Measurements from ENCODE around the gene OIP5.
"Not testable (repeated sequence)": the region's sequence is repeated elsewhere in the genome, so short reads cannot be mapped to it uniquely, and the experiment has no call there.

Gene OIP5

GRCh38 chr15:41332194-41333025 lies at the start of gene OIP5, which contains the start of gene NUSAP1:
OIP5 (minus strand) TSS chr15:41332591; CDS start chr15:41332561, 30 bp downstream.
NUSAP1 (plus strand) TSS chr15:41332881; CDS start chr15:41332958, 77 bp downstream.
- DNase-seq: peak; percentile 75 to 99

- DNase-seq: no peak
Measured at GRCh38 chr15:41377978-41378377, 45.6 kb upstream of the OIP5 start.

- DNase-seq: no peak
Measured at GRCh38 chr15:41367418-41367817, 35.0 kb upstream of the OIP5 start.

DNA sequence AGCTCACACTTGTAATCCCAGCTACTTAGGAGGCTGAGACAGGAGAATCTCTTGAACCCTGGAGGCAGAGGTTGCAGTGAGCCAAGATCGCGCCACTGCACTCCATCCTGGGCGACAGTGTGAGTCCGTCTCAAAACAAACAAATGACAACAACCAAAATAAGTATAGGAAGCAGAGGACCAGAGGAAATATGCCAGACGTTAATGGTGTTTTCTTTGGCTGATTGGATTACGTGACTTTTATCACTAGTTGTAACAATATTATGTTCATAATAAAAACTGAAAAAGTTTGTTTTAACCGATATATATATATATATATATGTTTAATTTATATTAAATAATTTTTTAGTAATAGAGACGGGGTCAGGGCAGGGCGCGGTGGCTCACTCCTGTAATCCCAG lies 22.0 kb upstream of the OIP5 start:
- no peak for DNase-seq

DNA sequence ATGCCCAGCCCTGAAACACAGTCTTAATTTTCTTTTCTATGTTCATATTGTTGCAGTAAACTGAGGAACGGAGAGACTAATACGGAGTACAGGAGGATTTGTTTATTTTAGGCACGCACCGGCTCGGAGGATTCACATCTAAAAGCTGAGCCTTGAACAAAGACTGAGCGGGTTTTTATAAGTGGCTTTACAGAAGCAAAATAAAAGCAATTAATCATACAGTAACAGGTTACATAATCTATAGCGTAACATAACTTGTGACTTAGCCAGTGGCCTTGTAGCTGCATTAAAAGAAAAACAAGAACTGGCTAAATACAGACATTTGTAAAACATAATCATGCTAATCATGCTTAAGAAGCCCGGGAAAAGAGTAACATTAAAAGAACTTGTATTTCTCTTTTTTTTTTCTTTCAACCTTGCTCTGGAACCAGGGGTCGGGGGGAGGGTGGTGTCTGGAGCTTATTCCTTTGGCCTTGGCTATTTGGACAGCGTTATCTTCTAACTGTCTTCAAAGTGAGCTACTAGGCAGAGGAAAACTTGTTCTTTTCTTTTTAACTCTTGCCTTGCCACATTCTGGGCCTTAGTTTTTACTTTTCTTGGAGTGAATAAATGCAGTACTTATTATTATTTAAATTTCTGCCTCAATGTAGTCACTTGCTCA lies 17.8 kb upstream of the OIP5 start:
- DNase-seq: no peak

DNA sequence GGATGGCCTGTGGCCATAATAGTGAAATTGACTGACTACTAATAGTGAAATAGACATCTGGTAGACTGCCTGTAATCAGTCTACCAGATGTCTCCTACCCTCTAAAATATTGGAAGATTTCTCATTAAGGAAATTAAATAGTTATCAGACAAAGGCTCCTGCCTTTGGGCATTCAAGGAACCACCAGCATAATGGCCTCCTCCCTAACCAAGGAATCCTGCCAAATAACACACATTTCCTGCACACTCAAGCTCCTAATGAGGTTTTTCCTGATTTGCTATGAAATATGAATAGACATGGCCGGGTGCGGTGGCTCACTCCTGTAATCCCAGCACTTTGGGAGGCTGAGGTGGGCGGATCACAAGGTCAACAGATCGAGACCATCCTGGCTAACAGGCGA lies 14.8 kb upstream of the OIP5 start:
- DNase-seq: no peak

GRCh38 chr15:41341519-41341918 lies 9.1 kb upstream of the OIP5 start:
- DNase-seq: no peak

- no peak for DNase-seq
Measured at GRCh38 chr15:41340189-41340695, 7.9 kb upstream of the OIP5 start.

DNA sequence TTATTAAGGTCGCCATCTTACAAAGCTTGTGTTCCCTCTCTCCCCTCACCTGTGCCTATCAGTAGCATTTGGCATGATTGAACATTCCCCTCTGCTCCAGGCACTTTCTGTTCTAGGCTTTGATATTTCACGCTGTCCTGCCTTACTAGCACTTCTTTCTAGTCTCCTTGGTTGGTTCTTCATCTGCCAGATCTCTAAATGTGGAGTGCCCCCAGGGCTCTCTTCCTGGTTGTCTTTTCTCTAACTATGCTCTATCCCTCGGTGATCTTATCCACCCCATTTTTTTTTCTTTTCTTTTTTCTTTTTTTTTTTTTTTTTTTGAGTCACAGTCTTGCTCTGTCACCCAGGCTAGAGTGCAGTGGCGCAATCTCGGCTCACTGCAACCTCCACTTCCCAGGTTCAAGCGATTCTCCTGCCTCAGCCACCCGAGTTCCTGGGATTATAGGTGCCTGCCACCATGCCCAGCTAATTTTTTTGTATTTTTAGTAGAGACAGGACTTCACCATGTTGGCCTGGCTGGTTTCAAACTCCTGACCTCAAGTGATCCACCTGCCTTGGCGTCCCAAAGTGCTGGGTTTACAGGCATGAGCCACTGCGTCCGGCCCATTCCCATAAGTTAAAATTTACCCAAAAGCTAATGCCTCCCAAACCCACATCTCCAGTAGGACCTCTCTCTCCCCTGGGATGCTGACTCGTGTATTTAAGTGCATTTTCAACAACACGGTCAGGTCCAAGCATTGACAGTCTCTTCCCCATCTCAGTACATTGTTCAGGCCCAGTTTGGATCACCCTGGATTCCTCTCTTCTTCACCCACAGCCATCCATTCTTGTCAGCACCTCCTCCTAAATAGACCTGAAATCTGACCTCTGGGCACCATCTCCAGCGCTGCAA lies 5.5 kb upstream of the OIP5 start:
- DNase-seq: no peak

DNA sequence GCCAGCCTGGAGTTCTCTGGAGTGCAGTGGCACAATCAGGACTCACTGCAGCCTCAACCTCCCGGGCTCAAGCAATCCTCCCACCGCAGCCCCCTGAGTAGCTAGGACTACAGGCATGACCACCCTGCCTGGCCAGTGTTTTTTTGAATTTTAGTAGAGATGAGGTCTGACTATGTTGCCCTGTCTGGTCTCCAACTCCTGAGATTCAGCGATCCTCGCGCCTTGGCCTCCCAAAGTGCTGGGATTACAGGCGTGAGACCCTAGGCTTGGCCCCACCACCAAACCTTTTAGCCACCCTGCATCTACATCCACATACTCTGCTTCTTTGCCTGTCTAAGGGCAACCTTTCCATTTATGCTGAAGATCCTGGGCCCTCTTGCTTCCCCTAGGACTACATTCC lies 4.7 kb upstream of the OIP5 start:
- DNase-seq: no peak

GRCh38 chr15:41336549-41336948 lies 4.2 kb upstream of the OIP5 start:
- DNase-seq: no peak

GRCh38 chr15:41334293-41335120 lies 2.1 kb upstream of the OIP5 start:
- no peak for DNase-seq

GRCh38 chr15:41333026-41333562 lies 703 bp upstream of the OIP5 start:
- peak in 1 of 2 donors; percentile 50 for DNase-seq

- DNase-seq: no peak
Measured at GRCh38 chr15:41331833-41332193, 578 bp downstream of the OIP5 start.

DNA sequence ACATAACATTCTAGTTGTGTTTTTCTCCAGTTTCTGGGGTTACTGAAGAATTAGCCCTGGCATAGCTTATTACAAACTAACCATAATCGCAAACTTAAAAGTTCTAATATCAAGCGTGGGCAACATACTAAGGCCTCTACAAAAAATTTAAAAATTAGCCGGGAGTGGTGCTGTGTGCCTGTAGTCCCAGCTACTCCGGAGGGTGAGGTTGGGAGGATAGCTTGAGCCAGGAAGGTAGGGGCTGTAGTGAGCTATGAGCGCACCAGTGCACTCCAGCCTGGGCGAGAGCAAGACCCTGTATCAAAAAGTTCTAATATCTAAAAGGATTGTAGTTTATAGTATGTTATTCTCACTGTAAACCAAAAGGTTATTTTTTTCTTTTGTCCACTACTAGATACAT lies 1.1 kb downstream of the OIP5 start:
- DNase-seq: no peak

GRCh38 chr15:41323611-41324010 lies 8.8 kb downstream of the OIP5 start:
- DNase-seq: no peak

DNA sequence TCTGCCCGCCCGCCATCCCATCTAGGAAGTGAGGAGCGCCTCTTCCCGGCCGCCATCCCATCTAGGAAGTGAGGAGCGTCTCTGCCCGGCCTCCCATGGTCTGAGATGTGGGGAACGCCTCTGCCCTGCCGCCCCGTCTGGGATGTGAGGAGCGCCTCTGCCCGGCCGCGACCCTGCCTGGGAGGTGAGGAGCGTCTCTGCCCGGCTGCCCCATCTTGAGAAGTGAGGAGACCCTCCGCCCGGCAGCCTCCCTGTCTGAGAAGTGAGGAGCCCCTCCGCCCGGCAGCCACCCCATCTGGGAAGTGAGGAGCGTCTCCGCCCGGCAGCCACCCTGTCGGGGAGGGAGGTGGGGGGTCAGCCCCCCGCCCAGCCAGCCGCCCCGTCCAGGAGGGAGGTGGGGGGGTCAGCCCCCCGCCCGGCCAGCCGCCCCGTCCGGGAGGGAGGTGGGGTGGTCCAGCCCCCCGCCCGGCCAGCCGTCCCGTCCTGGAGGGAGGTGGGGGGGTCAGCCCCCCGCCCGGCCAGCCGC lies 11.5 kb downstream of the OIP5 start:
- not testable (repeated sequence) for DNase-seq

DNA sequence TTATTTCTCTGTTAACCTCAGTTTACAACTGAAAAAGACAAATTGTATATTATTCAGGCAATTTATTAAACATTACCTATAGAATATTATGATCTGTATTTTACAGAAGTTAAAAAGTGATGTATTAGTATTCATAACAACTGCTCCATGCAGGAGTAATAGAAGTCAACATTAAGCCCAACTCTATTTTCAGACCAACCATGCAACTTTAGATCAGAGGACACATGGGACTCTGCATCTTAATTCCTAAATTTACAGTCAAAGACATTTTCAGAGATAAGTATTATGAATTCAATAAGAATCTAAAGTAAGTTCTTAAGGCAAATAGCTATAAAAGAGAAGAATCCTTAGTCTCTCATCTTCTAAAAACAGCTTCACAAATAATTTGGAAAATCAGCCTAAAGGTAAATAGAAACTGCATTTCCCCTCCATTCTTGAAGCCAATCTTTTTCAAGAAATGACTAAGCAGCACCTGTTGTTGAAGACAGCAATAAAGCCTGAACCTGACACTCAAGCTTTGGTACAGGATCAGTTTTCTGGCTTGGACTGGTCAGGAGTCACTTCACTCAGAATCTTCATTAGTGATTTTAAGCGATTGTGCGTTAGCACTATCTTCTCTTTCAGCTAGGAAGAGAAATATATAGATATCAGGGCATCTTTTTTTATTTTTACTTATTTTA lies 23.0 kb downstream of the OIP5 start:
- no peak for DNase-seq

- DNase-seq: no peak
Measured at GRCh38 chr15:41307679-41308078, 24.7 kb downstream of the OIP5 start.

GRCh38 chr15:41304149-41304770 lies 28.1 kb downstream of the OIP5 start:
- peak in 1 of 2 donors; percentile 30 for DNase-seq

DNA sequence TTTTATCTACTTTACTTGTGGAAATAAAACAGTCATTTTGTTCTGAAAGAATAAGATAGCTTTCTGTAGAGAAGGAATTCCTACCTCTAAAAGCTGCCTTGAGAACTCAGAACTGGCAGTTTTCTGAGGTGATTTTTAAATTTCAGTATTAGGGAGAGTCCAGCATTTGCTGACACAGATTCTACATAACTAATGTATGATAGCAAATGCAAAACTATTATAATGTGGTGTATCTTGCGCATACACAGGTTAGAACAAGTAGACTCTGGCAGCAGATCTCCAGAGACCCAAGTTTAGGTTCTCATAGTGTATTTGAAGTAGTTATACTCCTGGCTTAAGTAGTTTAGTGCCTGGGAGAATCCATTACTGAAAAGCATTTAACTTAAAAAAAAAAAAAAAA lies 30.8 kb downstream of the OIP5 start:
- no peak for DNase-seq
